D341Med (cell line): ENCODE data around the gene SYT2.
"Not testable (repeated sequence)": the region's sequence is repeated elsewhere in the genome, so short reads cannot be mapped to it uniquely, and the experiment has no call there.

Experiments used
- DNase-seq: peaks from one replicate; pipeline ENCODE4 v3.0.0; 2012; ENCODE audit warnings: low spot score

SYT2 gene

DNA sequence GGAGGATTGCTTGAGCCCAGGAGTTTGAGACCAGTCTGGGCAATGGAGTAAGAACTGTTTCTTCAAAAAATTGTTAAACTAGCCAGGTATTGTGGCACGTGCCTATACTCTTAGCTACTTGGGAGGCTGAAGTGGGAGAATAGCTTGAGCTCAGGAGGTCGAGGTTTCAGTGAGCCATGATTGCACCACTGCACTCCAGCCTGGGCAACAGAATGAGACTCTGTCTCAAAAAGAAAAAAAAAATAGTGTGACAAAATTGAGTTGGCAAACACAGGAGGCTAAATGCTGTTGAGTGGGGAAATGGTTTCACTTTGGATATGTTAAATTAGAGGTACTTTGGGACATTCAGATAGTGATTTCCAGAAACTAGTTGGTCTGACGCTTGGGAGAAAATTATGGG lies 163.9 kb downstream of the SYT2 start:
- not testable (repeated sequence) for DNase-seq

DNA sequence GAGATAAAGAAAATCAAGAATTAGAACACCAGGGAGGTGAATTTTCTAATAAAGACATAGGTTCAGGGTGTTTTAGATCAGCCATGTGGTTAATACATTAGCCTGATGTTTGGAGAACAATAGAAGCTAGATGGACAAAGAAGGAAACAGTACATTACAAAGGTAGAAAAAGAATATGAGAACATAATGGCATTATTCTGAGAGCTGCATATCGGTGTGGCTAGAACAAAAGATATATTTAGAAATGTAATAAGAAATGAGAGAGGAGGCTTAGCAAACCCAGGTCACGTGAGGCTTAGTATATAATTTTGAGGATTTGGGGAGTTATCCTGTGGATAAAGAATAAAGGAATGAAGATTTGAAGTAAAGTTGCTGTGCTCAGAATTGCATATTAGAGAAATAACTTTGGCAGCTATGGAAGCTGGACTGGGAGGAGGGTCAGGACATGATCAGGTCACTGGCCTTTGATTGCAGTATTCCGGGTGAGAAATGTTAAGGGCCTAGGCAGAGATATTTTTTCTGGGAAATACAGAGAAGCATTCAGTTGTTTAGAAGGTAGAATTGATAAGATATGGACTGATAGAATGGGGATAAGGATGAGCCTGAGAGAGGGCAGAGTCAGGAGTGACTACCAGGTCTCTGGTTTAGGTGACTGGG lies 164.5 kb downstream of the SYT2 start:
- not testable (repeated sequence) for DNase-seq

DNA sequence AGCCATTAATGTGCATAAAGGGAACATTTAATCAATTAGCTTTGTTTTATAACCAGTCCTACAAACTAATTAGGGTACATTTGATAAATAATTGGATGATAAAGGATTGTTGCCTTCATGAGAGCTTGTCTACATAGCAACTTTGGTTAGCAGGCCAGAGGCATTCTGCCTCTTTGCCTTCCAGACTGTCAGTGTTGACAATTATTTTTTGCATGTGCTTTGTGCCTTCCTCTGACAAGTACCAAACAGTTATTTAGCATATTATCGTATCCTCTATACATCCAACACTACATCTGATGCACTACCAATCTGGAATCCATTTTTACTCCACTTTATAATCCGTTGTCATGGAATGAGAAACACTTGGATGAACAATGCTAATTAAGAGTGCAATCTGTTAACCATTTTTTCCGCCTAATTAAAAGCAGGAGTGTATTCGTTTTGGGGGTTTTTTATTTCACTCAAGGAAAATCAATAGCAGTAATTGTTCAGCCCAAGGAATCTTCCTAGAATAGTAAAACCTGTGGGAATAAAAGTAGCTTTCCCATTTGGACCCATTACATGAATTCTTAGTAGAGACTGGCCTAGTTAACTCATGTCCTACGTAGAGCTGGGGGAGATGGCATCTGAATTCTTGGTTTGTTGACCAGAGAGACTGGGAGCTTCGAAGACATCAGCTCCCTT lies 165.3 kb downstream of the SYT2 start:
- DNase-seq: not testable (repeated sequence)

DNA sequence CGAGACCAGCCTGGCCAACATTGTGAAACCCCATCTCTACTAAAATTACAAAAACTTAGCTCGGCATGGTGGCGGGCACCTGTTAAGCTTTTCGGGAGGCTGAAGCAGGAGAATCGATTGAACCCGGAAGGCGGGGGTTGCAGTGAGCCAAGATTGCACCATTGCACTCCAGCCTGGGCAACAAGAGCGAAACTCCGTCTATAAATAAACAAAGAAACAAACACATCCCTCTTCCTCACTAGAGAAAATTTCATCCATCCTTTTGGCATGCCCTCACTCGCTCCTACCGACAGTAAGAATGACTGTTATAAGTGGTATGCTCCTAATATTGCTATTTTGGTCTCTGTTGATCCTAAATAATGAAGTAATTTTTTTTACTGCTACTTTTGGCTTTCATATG lies 166.7 kb downstream of the SYT2 start:
- DNase-seq: not testable (repeated sequence)

DNA sequence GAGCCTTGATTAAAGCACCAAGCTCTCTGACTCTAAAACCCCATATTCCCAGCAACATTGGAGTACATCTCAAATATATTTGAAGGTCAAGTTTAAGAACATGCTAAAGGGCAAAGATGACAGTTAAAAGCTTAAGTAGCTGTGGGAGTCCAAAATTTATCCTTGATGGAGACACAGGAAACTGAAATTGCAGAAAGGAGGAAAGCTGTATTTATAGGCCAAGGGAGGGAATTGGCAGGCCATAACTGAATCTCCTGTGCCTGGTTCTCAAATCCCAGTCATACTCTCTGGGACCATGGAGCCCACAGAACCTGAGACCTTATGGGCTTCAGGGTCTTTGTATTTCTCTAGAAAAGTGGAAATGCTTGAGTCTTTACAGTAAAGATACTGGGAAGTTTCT lies 167.8 kb downstream of the SYT2 start:
- not testable (repeated sequence) for DNase-seq

DNA sequence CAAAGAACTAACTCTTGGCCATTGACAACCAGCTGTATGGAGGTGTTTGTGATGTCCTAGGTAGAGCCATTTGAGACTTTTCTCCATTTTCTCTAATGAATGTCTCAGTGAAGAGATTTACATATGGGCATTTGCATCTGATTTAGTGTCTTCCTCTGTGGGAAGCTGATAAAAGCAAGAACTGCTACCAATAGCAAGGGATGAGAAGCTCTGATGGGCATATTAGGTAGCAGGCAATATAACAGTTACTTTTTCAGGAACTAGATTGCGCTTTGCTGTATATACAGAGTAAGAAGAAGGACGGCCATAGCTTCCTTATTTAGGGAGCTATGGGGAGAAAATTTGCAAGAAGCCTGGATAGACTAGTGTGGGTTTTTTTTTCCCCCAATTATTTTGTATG lies 169.4 kb downstream of the SYT2 start:
- not testable (repeated sequence) for DNase-seq
